Neuronal stem cell (in vitro differentiated cells): ENCODE results near the gene IQCF2.

Experiments
- DNase-seq: peaks from one replicate; pipeline ENCODE4 v3.0.0-alpha.2; 2013; ENCODE audit warnings: low spot score
- H2AFZ ChIP-seq: one replicate; pipeline ENCODE4 v1.6.1; 2013; ENCODE audit warnings: mild to moderate bottlenecking, low read length, inconsistent platforms
- H2AK5ac ChIP-seq: 2 replicates; pipeline ENCODE4 v1.6.1; 2013; ENCODE audit warnings: low read depth, mild to moderate bottlenecking, inconsistent platforms, low read length, moderate library complexity, mixed read lengths
- H2BK120ac ChIP-seq: 2 replicates; pipeline ENCODE4 v1.6.1; 2013; ENCODE audit warnings: low read depth, mild to moderate bottlenecking, inconsistent platforms, low read length, moderate library complexity, mixed read lengths
- H2BK12ac ChIP-seq: one replicate; pipeline ENCODE4 v1.6.1; 2013; ENCODE audit warnings: low read length, inconsistent platforms
- H2BK15ac ChIP-seq: 2 replicates; pipeline ENCODE4 v1.6.1; 2013; ENCODE audit warnings: mild to moderate bottlenecking, low read length, inconsistent platforms, mixed read lengths
- H2BK5ac ChIP-seq: one replicate; pipeline ENCODE4 v1.6.1; 2013; ENCODE audit warnings: inconsistent platforms, mild to moderate bottlenecking, low read length, moderate library complexity
- H3K14ac ChIP-seq: one replicate; pipeline ENCODE4 v1.6.1; 2013; ENCODE audit warnings: low read length, inconsistent platforms
- H3K18ac ChIP-seq: 2 replicates; pipeline ENCODE4 v1.6.1; 2013; ENCODE audit warnings: low read length, inconsistent platforms
- H3K23ac ChIP-seq: 2 replicates; pipeline ENCODE4 v1.6.1; 2013; ENCODE audit warnings: low read depth, mild to moderate bottlenecking, mixed read lengths, low read length, inconsistent platforms; ENCODE audit not compliant: poor library complexity
- H3K27ac ChIP-seq: replicated peaks from 3 replicates; pipeline ENCODE4 v1.5.1; 2013; ENCODE audit warnings: low read length, inconsistent platforms
- H3K27me3 ChIP-seq, 3 experiments: 2 replicates each; pipeline ENCODE4 v1.6.1; 2013; ENCODE audit warnings: low read length in 3 of 3, mild to moderate bottlenecking in 2 of 3, inconsistent platforms in 1 of 3, low read depth in 1 of 3, mixed read lengths in 1 of 3, moderate library complexity in 1 of 3; ENCODE audit not compliant: control insufficient read depth in 3 of 3, insufficient read depth in 3 of 3
- H3K36me3 ChIP-seq, 2 donors: replicated peaks in 1 of 2; 2 replicates each; pipeline ENCODE4 v1.6.1; 2013; ENCODE audit warnings: low read length in 2 of 2; ENCODE audit not compliant: control insufficient read depth in 2 of 2, insufficient read depth in 2 of 2
- H3K4ac ChIP-seq: 2 replicates; pipeline ENCODE4 v1.6.1; 2013; ENCODE audit warnings: inconsistent platforms, mild to moderate bottlenecking, low read length, moderate library complexity
- H3K4me1 ChIP-seq, 2 donors: 1 replicate in 1 of 2; 2 replicates in 1 of 2; pipeline ENCODE4 v1.6.1; 2013; ENCODE audit warnings: low read length in 2 of 2, low read depth in 1 of 2; ENCODE audit not compliant: control insufficient read depth in 2 of 2, insufficient read depth in 1 of 2
- H3K4me2 ChIP-seq: one replicate; pipeline ENCODE4 v1.6.1; 2013; ENCODE audit warnings: mild to moderate bottlenecking, low read length, inconsistent platforms; ENCODE audit not compliant: insufficient read depth, poor library complexity, severe bottlenecking
- H3K4me3 ChIP-seq, 2 donors: 2 replicates each; pipeline ENCODE4 v1.5.1; 2013; ENCODE audit warnings: low read length in 2 of 2, mild to moderate bottlenecking in 2 of 2, inconsistent platforms in 1 of 2, moderate library complexity in 1 of 2
- H3K79me1 ChIP-seq: one replicate; pipeline ENCODE4 v1.6.1; 2013; ENCODE audit warnings: low read depth, mild to moderate bottlenecking, inconsistent platforms, low read length, moderate library complexity
- H3K9ac ChIP-seq: one replicate; pipeline ENCODE4 v1.6.1; 2013; ENCODE audit warnings: mild to moderate bottlenecking, low read depth, low read length, inconsistent platforms; ENCODE audit not compliant: poor library complexity
- H3K9me3 ChIP-seq, 2 donors: replicated peaks in 1 of 2; 2 replicates each; pipeline versions ENCODE3 to v1.6.1; 2013; ENCODE audit warnings: low read length in 2 of 2, mild to moderate bottlenecking in 2 of 2, inconsistent platforms in 1 of 2, low read depth in 1 of 2, mixed read lengths in 1 of 2, moderate library complexity in 1 of 2; ENCODE audit not compliant: control insufficient read depth in 2 of 2, insufficient read depth in 1 of 2
- H4K8ac ChIP-seq: one replicate; pipeline ENCODE4 v1.6.1; 2013; ENCODE audit warnings: low read depth, mild to moderate bottlenecking, inconsistent platforms, low read length, moderate library complexity
- H4K91ac ChIP-seq: one replicate; pipeline ENCODE4 v1.6.1; 2013; ENCODE audit warnings: low read length, low read depth, mild to moderate bottlenecking, inconsistent platforms; ENCODE audit not compliant: poor library complexity
- WGBS, 2 donors: extraction: QIAGEN DNeasy Blood & Tissue Kit; methylation state at CpG; one replicate each; pipeline ENCODE4 v1.1.7; 2013; ENCODE audit warnings: missing lambda C conversion rate in 2 of 2, mixed read lengths in 1 of 2; ENCODE audit not compliant: insufficient read length in 2 of 2, insufficient replicate concordance in 1 of 2; ENCODE audit errors: extremely low coverage in 2 of 2; 5-methylcytosine and 5-hydroxymethylcytosine counted together

Gene IQCF2

DNA sequence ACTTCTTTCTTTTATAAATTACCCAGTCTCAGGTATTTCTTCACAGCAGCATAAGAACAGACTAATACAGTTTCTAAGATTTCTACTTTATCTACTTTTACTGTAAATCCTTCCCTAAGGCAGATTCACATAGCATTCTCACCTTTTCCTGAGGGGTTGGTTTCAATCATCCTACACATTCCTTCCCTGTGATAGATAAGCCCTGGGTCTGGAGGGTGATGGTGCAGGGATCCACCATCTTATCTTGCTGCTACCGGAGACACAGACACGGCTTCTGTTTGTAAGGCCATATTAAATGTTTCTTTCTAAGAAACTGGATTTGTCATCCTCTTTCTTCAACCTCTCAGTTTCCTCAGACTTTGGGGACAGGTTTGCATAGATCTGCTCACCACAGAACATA is 7.9 kb downstream of the IQCF2 start:
- Histone ChIP-seq H4K8ac (no peak overlapping the region), H2BK15ac (no peak overlapping the region), H3K79me1 (no peaks in the 10 kb centered on the region), H2BK120ac (no peak overlapping the region), H3K27ac (no peak overlapping the region), H3K4ac (no peak overlapping the region), H4K91ac (no peak overlapping the region), H3K14ac (no peak overlapping the region), H2AK5ac (no peak overlapping the region), H2BK5ac (no peak overlapping the region), H3K27me3 (no peaks in the 10 kb centered on the region), H3K9me3 (no peaks in the 10 kb centered on the region), H3K23ac (no peak overlapping the region), H3K9ac (no peak overlapping the region), H2BK12ac (no peak overlapping the region), H2AFZ (no peak overlapping the region), H3K36me3 (no peaks in the 10 kb centered on the region), H3K4me1 (no peaks in the 10 kb centered on the region), H3K18ac (no peak overlapping the region), H3K4me2 (no peak overlapping the region), H3K4me3 (no peak overlapping the region)
- DNase-seq: no peak
- WGBS, 2 donors: no CpG with 5 or more reads among the region's 2 CpGs

DNA sequence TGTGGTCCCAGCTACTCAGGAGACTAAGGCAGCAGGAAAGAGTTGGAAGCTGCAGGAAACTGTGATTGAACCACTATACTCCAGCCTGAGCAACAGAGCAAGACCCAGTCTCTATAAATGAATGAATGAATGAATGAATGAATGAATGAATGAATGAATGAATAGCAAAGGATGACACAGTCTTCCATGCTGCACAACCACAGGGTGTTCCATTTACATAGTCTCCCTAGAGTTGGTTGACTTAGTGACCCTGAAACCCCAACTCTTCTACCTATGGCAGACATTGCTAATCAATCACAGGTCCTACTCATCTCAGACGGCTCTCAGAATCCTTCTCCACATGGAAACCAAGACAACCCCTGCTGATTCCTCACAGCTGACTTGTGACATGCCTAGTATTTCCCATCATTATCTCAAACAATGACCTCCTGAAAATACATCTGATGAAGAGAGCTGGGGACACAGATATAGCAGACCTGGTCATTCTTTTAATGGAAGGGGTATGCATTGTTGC is 11.9 kb downstream of the IQCF2 start:
- H3K9me3 ChIP-seq: no peaks in the 10 kb centered on the region
- no peak overlapping the region for H3K9ac ChIP-seq
- no peak overlapping the region for H3K27ac ChIP-seq
- H4K8ac ChIP-seq: no peak overlapping the region
- H4K91ac ChIP-seq: no peak overlapping the region
- no peak overlapping the region for H3K14ac ChIP-seq
- H2AK5ac ChIP-seq: no peak overlapping the region
- H2BK15ac ChIP-seq: no peak overlapping the region
- H2BK120ac ChIP-seq: no peak overlapping the region
- no peak overlapping the region for H2AFZ ChIP-seq
- no peak overlapping the region for H2BK5ac ChIP-seq
- WGBS, 2 donors: no CpG with 5 or more reads among the region's 1 CpG
- no peaks in the 10 kb centered on the region for H3K36me3 ChIP-seq
- H2BK12ac ChIP-seq: no peak overlapping the region
- no peak overlapping the region for H3K18ac ChIP-seq
- peaks cover 0 to 7% (median 0%) of the 10 kb centered on the region in 3 experiments for H3K27me3 ChIP-seq
- no peak overlapping the region for H3K4ac ChIP-seq
- H3K4me1 ChIP-seq: peaks cover 0 to 2% of the 10 kb centered on the region in 2 donors
- no peak overlapping the region for H3K23ac ChIP-seq
- H3K4me2 ChIP-seq: no peak overlapping the region
- no peak overlapping the region for H3K4me3 ChIP-seq
- DNase-seq: no peak
- H3K79me1 ChIP-seq: no peaks in the 10 kb centered on the region

DNA sequence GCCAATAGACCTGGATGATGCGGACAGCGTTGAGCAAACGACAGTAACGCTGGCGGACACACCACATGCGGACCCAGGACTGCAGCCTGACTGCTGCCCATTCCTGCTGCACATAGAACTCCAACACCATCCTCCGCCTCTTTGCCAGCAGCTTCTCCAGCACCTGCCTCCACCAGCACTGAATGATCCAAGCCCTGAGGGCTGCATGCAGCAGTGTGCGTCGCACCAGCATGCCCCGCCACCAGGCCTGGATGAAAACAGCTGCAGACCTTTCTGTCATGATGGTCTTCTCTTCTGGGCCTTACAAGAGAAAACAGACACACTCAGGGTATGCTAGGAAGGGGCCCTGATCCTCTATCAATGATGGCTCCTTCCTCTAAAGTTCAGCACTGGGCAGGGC is 12.5 kb downstream of the IQCF2 start:
- WGBS, 2 donors: no CpG with 5 or more reads among the region's 10 CpGs
- H4K91ac ChIP-seq: no peak overlapping the region
- no peak overlapping the region for H2AFZ ChIP-seq
- H2BK12ac ChIP-seq: no peak overlapping the region
- H3K79me1 ChIP-seq: no peaks in the 10 kb centered on the region
- peaks cover 0 to 7% (median 0%) of the 10 kb centered on the region in 3 experiments for H3K27me3 ChIP-seq
- H2BK5ac ChIP-seq: no peak overlapping the region
- no peaks in the 10 kb centered on the region for H3K9me3 ChIP-seq
- H3K18ac ChIP-seq: no peak overlapping the region
- no peaks in the 10 kb centered on the region for H3K36me3 ChIP-seq
- H3K14ac ChIP-seq: no peak overlapping the region
- H3K9ac ChIP-seq: no peak overlapping the region
- H3K27ac ChIP-seq: no peak overlapping the region
- no peak overlapping the region for H2AK5ac ChIP-seq
- no peak overlapping the region for H3K4me3 ChIP-seq
- H2BK120ac ChIP-seq: no peak overlapping the region
- no peak for DNase-seq
- peaks cover 0 to 2% of the 10 kb centered on the region in 2 donors for H3K4me1 ChIP-seq
- H4K8ac ChIP-seq: no peak overlapping the region
- no peak overlapping the region for H3K23ac ChIP-seq
- H2BK15ac ChIP-seq: no peak overlapping the region
- no peak overlapping the region for H3K4me2 ChIP-seq
- H3K4ac ChIP-seq: no peak overlapping the region

DNA sequence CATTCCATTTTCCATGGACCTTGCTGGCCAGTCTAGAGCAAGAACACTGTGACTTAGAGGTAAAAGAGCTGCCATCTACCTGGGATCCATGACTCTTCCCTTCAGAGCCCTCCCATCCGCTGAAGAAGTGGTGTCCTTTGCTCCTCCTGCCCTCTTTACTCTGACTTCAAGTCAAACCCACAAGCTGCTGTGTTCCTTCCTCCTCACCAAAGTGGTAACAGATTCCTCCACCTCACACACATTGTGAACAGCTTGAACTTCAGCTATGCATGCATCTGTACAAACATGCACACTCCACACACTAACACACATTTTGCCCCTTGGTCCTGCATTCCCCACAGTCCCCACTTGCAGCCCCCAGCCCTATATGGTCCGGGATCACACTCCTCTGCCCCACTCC is 13.0 kb downstream of the IQCF2 start:
- Histone ChIP-seq H2BK15ac (no peak overlapping the region), H2BK12ac (no peak overlapping the region), H4K8ac (no peak overlapping the region), H2BK5ac (no peak overlapping the region), H3K4me1 (peaks cover 0 to 2% of the 10 kb centered on the region in 2 donors), H3K14ac (no peak overlapping the region), H2AK5ac (no peak overlapping the region), H3K4ac (no peak overlapping the region), H3K79me1 (no peaks in the 10 kb centered on the region), H3K9ac (no peak overlapping the region), H3K4me2 (no peak overlapping the region), H3K9me3 (no peaks in the 10 kb centered on the region), H3K18ac (no peak overlapping the region), H3K36me3 (no peaks in the 10 kb centered on the region), H3K23ac (no peak overlapping the region), H4K91ac (no peak overlapping the region), H2BK120ac (no peak overlapping the region), H3K4me3 (no peak overlapping the region), H3K27me3 (peaks cover 0 to 7% (median 0%) of the 10 kb centered on the region in 3 experiments), H2AFZ (no peak overlapping the region), H3K27ac (no peak overlapping the region)
- no CpG with 5 or more reads among the region's 2 CpGs for WGBS, 2 donors
- no peak for DNase-seq
